Smooth muscle cell (in vitro differentiated cells): ENCODE results near the gene AMFR. TPM values are rescaled to one million over a fixed set of nuclear protein-coding genes. Genes with fewer than 3 reads are reported as not detected.

Source experiments
- DNase-seq: peaks from one replicate; lab custom pipeline; 2025; ENCODE audit not compliant: unreplicated experiment; lab: John Stamatoyannopoulos, UW
- H2AFZ ChIP-seq: fragments of 200-600 bp; sonication (generic); 2 replicates; pipeline ENCODE4 v1.6.0; 2016; ENCODE audit warnings: antibody characterized with exemption, low read depth, mild to moderate bottlenecking
- H3F3A ChIP-seq: fragments of 200-600 bp; sonication (generic); 2 replicates; pipeline ENCODE4 v1.6.0; 2017; ENCODE audit warnings: antibody characterized with exemption, low read depth
- H3K27ac ChIP-seq: fragments of 200-600 bp; sonication (generic); 2 replicates; pipeline ENCODE4 v1.5.1; 2016; ENCODE audit warnings: low read depth, mild to moderate bottlenecking
- H3K27me3 ChIP-seq: fragments of 200-600 bp; sonication (generic); 2 replicates; pipeline ENCODE4 v1.6.1; 2016; ENCODE audit warnings: low read depth, mild to moderate bottlenecking
- H3K36me3 ChIP-seq: fragments of 200-600 bp; sonication (generic); 2 replicates; pipeline ENCODE4 v1.5.1; 2016; ENCODE audit warnings: low read depth
- H3K4me1 ChIP-seq: fragments of 200-600 bp; sonication (generic); 2 replicates; pipeline ENCODE4 v1.5.1; 2016; ENCODE audit warnings: low read depth
- H3K4me2 ChIP-seq: fragments of 200-600 bp; sonication (generic); 2 replicates; pipeline ENCODE4 v1.6.0; 2016; ENCODE audit warnings: mild to moderate bottlenecking
- H3K4me3 ChIP-seq: fragments of 200-600 bp; sonication (generic); 2 replicates; pipeline ENCODE4 v1.5.1; 2016; ENCODE audit warnings: mild to moderate bottlenecking
- H3K79me2 ChIP-seq: fragments of 200-600 bp; sonication (generic); 2 replicates; pipeline ENCODE4 v1.6.0; 2016; ENCODE audit warnings: low read depth, mild to moderate bottlenecking
- H3K9ac ChIP-seq: fragments of 200-600 bp; sonication (generic); 2 replicates; pipeline ENCODE4 v1.6.0; 2016; ENCODE audit warnings: low read depth
- H3K9me3 ChIP-seq: fragments of 200-600 bp; sonication (generic); replicated peaks from 2 replicates; pipeline ENCODE4 v1.5.1; 2016; ENCODE audit warnings: low read depth
- H4K20me1 ChIP-seq: fragments of 200-600 bp; sonication (generic); 2 replicates; pipeline ENCODE4 v1.6.0; 2016; ENCODE audit warnings: low read depth
- CTCF ChIP-seq: fragments of 200-600 bp; sonication (generic); IDR thresholded peaks from 2 replicates; pipeline ENCODE4 v1.5.1; 2017; ENCODE audit warnings: borderline replicate concordance, mild to moderate bottlenecking, antibody characterized with exemption; ENCODE audit not compliant: insufficient read depth, poor library complexity, severe bottlenecking
- WGBS: methylation state at CpG from one replicate; pipeline ENCODE4 v1.1.7; 2016; ENCODE audit warnings: low lambda C conversion rate; 5-methylcytosine and 5-hydroxymethylcytosine counted together
- polyA plus RNA-seq: library from polyadenylated mRNA; unstranded; fragments of >200 nt; fragmentation: Nextera tagmentation; extraction: Ambion mirVana; gene quantifications from 2 replicates; pipeline ENCODE4 v1.2.1, GENCODE V29; 2016
- total RNA-seq: library from RNA; depleted of rRNA; stranded (reverse); fragments of >200 nt; gene quantifications from 2 replicates; pipeline ENCODE4 v1.2.3, GENCODE V29; 2014

Gene AMFR
- total and polyA plus RNA-seq, 2 experiments from 2014 or later, result 45.2 to 76.6 TPM

GRCh38 chr16:56331915-56332314 is 93.4 kb downstream of the AMFR start:
- DNase-seq, result no peak
- TF ChIP-seq CTCF, result no peak
- no peaks in the 10 kb centered on the region for H3K9me3 ChIP-seq
- H3K27me3 ChIP-seq, result no peaks in the 10 kb centered on the region
- H2AFZ ChIP-seq, result no peak overlapping the region
- H4K20me1 ChIP-seq, result no peaks in the 10 kb centered on the region
- no peak overlapping the region for H3K4me2 ChIP-seq
- whole genome bisulfite sequencing, result 93% methylated on average over 8 of the region's 8 CpGs
- H3K4me3 ChIP-seq, result no peak overlapping the region
- no peaks in the 10 kb centered on the region for H3F3A ChIP-seq
- no peaks in the 10 kb centered on the region for H3K4me1 ChIP-seq
- no peak overlapping the region for H3K9ac ChIP-seq
- H3K27ac ChIP-seq, result no peak overlapping the region
- H3K79me2 ChIP-seq, result no peaks in the 10 kb centered on the region
- no peaks in the 10 kb centered on the region for H3K36me3 ChIP-seq

- Histone ChIP-seq H3K27me3 (no peaks in the 10 kb centered on the region), H3K4me1 (no peaks in the 10 kb centered on the region), H3F3A (no peaks in the 10 kb centered on the region), H3K79me2 (no peaks in the 10 kb centered on the region), H3K27ac (no peak overlapping the region), H3K9me3 (no peaks in the 10 kb centered on the region), H3K4me2 (no peak overlapping the region), H3K36me3 (no peaks in the 10 kb centered on the region), H3K4me3 (no peak overlapping the region), H3K9ac (no peak overlapping the region), H4K20me1 (no peaks in the 10 kb centered on the region), H2AFZ (no peak overlapping the region)
- WGBS, result 86% methylated on average over 11 of the region's 11 CpGs
- DNase-seq, result no peak
- no peak for TF ChIP-seq CTCF
Measured at GRCh38 chr16:56331399-56331798, 93.9 kb downstream of the AMFR start.

- Histone ChIP-seq H3K36me3 (no peaks in the 10 kb centered on the region), H3K9ac (no peak overlapping the region), H4K20me1 (no peaks in the 10 kb centered on the region), H3K27ac (no peak overlapping the region), H3K9me3 (no peaks in the 10 kb centered on the region), H3K4me1 (no peaks in the 10 kb centered on the region), H3F3A (no peaks in the 10 kb centered on the region), H3K4me3 (no peak overlapping the region), H2AFZ (no peak overlapping the region), H3K4me2 (no peak overlapping the region), H3K79me2 (no peaks in the 10 kb centered on the region), H3K27me3 (no peaks in the 10 kb centered on the region)
- TF ChIP-seq CTCF, result no peak
- 80% methylated on average over 4 of the region's 4 CpGs for WGBS
- DNase-seq, result no peak
Measured at GRCh38 chr16:56330476-56330875, 94.9 kb downstream of the AMFR start.

GRCh38 chr16:56329887-56330286 is 95.5 kb downstream of the AMFR start:
- H4K20me1 ChIP-seq, result no peaks in the 10 kb centered on the region
- no peaks in the 10 kb centered on the region for H3K36me3 ChIP-seq
- no peaks in the 10 kb centered on the region for H3K79me2 ChIP-seq
- H3K9ac ChIP-seq, result no peak overlapping the region
- H3K4me2 ChIP-seq, result no peak overlapping the region
- no peaks in the 10 kb centered on the region for H3K4me1 ChIP-seq
- no peaks in the 10 kb centered on the region for H3K9me3 ChIP-seq
- WGBS, result 84% methylated on average over 9 of the region's 9 CpGs
- no peaks in the 10 kb centered on the region for H3F3A ChIP-seq
- H3K27me3 ChIP-seq, result no peaks in the 10 kb centered on the region
- no peak for TF ChIP-seq CTCF
- no peak overlapping the region for H3K27ac ChIP-seq
- no peak for DNase-seq
- no peak overlapping the region for H2AFZ ChIP-seq
- no peak overlapping the region for H3K4me3 ChIP-seq
